ENCODE data around the gene ADAM12.

ADAM12 gene

GRCh38 chr10:126212738-126213137 lies 175.5 kb downstream of the ADAM12 start:
- Mint-ChIP-seq H3K36me3 (ENCODE audit: low read depth) (no peaks in the 10 kb centered on the region), H3K27ac (no peak overlapping the region), H3K4me3 (no peak overlapping the region), H3K4me1 (ENCODE audit: low read depth) (no peaks in the 10 kb centered on the region), H3K27me3 (ENCODE audit: low read depth) (no peaks in the 10 kb centered on the region), H3K9me3 (no peaks in the 10 kb centered on the region)
- DNase-seq (ENCODE audit: low spot score): no peak

DNA sequence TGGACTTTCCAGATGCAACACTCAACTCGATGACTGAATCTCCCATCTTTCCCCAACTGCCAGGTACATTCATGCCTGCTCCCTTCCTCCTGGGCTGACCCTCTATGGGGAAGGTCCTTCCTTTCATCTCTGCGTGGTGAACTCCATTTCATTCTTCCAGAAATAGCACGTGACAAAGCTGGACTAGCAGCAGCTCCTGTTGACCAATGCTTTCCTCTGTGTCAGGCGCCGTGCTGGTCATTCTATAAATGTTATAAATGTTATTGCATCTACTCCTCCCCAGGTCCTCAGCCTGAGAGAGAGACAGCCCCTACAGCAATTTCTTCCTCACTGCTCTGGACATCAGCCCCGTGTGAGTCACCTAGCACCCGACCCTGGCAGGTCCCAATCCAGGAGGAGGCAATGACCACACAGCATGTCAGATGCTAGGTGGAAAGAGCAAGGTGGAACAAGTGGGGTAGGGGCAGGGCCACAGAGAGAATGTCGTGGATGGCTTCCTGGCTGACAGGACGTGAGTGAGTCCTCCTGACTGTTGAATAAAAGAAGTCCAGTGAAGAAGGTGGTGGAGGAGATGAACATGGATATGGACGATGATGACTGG lies 178.1 kb downstream of the ADAM12 start:
- no peak for DNase-seq (ENCODE audit: low spot score)
- Mint-ChIP-seq H3K27me3 (ENCODE audit: low read depth) (no peaks in the 10 kb centered on the region), H3K27ac (no peak overlapping the region), H3K36me3 (ENCODE audit: low read depth) (no peaks in the 10 kb centered on the region), H3K4me3 (no peak overlapping the region), H3K9me3 (no peaks in the 10 kb centered on the region), H3K4me1 (ENCODE audit: low read depth) (no peaks in the 10 kb centered on the region)

GRCh38 chr10:126209451-126209850 lies 178.8 kb downstream of the ADAM12 start:
- H3K4me3 Mint-ChIP-seq: no peak overlapping the region
- no peak overlapping the region for H3K27ac Mint-ChIP-seq
- no peak for DNase-seq (ENCODE audit: low spot score)
- no peaks in the 10 kb centered on the region for H3K4me1 Mint-ChIP-seq (ENCODE audit: low read depth)
- H3K36me3 Mint-ChIP-seq (ENCODE audit: low read depth): no peaks in the 10 kb centered on the region
- H3K27me3 Mint-ChIP-seq (ENCODE audit: low read depth): no peaks in the 10 kb centered on the region
- no peaks in the 10 kb centered on the region for H3K9me3 Mint-ChIP-seq

GRCh38 chr10:126208726-126209302 lies 179.5 kb downstream of the ADAM12 start:
- Mint-ChIP-seq H3K27ac (no peak overlapping the region), H3K36me3 (ENCODE audit: low read depth) (no peaks in the 10 kb centered on the region), H3K4me3 (no peak overlapping the region), H3K9me3 (no peaks in the 10 kb centered on the region), H3K4me1 (ENCODE audit: low read depth) (no peaks in the 10 kb centered on the region), H3K27me3 (ENCODE audit: low read depth) (no peaks in the 10 kb centered on the region)
- DNase-seq (ENCODE audit: low spot score): no peak

DNA sequence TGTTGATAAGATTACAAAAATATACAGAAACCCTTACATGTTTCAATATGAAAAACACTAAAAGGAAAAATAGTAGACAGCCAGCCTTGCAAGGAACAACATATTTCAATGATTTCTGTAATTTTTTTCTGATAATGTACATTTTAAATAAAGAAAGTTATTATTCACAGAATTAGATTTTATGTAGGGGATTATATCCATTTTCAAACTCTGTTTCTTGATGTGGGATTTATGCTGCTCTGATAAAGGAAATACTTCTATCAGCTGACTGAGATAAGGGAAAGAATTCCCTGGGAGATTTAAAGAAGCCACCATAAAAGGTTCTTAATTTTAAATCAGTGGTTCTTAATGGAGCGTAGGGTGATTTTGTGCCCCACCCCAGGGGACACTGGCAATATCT lies 180.4 kb downstream of the ADAM12 start:
- Mint-ChIP-seq H3K4me1 (ENCODE audit: low read depth) (no peaks in the 10 kb centered on the region), H3K27me3 (ENCODE audit: low read depth) (no peaks in the 10 kb centered on the region), H3K27ac (no peak overlapping the region), H3K36me3 (ENCODE audit: low read depth) (no peaks in the 10 kb centered on the region), H3K9me3 (no peaks in the 10 kb centered on the region), H3K4me3 (no peak overlapping the region)
- DNase-seq (ENCODE audit: low spot score): no peak

DNA sequence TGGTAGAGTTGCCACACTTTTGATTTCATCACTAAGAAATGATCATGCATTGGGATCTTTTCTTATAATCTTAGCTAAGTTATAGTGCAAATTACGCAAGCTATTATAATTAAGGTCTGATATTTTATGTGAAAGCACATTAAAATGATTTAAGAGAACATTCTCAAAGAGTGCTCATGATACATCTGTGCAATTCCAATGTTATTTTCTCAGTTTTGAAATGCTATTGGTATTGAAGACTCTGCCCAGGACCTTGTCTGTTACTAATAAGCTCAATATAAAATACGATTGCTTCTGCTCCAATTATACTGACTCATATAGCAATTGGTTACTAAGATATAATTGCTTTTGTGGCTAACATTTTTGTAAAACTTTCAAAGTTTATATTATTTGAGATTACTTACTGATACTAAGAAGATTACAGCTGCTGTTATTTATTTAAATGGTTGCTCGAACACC lies 180.9 kb downstream of the ADAM12 start:
- H3K9me3 Mint-ChIP-seq: no peaks in the 10 kb centered on the region
- H3K4me1 Mint-ChIP-seq (ENCODE audit: low read depth): no peaks in the 10 kb centered on the region

GRCh38 chr10:126205486-126206205 lies 182.6 kb downstream of the ADAM12 start:
- Mint-ChIP-seq H3K4me1 (ENCODE audit: low read depth) (no peaks in the 10 kb centered on the region), H3K9me3 (no peaks in the 10 kb centered on the region), H3K27me3 (ENCODE audit: low read depth) (no peaks in the 10 kb centered on the region), H3K36me3 (ENCODE audit: low read depth) (no peaks in the 10 kb centered on the region), H3K4me3 (no peak overlapping the region), H3K27ac (no peak overlapping the region)
- DNase-seq (ENCODE audit: low spot score): no peak

More for the DNA sequence above, 180.9 kb downstream of the ADAM12 start:
- no peak for DNase-seq (ENCODE audit: low spot score)
- Mint-ChIP-seq H3K27me3 (ENCODE audit: low read depth) (no peaks in the 10 kb centered on the region), H3K36me3 (ENCODE audit: low read depth) (no peaks in the 10 kb centered on the region), H3K27ac (no peak overlapping the region), H3K4me3 (no peak overlapping the region)

GRCh38 chr10:126204320-126204719 lies 184.0 kb downstream of the ADAM12 start:
- H3K27me3 Mint-ChIP-seq (ENCODE audit: low read depth): no peaks in the 10 kb centered on the region
- H3K27ac Mint-ChIP-seq: no peak overlapping the region
- no peak overlapping the region for H3K4me3 Mint-ChIP-seq
- H3K9me3 Mint-ChIP-seq: no peaks in the 10 kb centered on the region
- H3K36me3 Mint-ChIP-seq (ENCODE audit: low read depth): no peaks in the 10 kb centered on the region
- DNase-seq (ENCODE audit: low spot score): no peak
- H3K4me1 Mint-ChIP-seq (ENCODE audit: low read depth): no peaks in the 10 kb centered on the region

DNA sequence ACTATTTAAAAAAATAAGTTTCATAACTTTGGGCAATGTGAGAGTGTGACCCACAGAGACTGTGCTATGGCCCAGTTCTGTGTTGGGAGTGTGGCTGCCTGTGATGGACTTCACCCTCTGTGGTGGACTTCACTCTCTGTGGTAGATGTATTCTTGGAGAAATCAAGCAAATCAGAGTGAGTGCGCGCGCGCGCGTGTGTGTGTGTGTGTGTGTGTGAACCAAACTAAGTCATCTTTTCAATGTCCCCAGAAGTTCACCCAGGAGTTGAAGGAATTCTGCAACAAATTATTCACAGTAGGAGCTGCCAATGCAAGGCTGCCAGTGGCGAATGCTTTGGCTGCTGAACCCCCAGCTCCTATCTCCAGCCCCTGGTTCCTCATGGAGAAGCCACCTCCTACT lies 184.5 kb downstream of the ADAM12 start:
- no peak for DNase-seq (ENCODE audit: low spot score)
- no peaks in the 10 kb centered on the region for H3K4me1 Mint-ChIP-seq (ENCODE audit: low read depth)
- H3K27me3 Mint-ChIP-seq (ENCODE audit: low read depth): no peaks in the 10 kb centered on the region
- no peak overlapping the region for H3K4me3 Mint-ChIP-seq
- no peaks in the 10 kb centered on the region for H3K9me3 Mint-ChIP-seq
- H3K27ac Mint-ChIP-seq: no peak overlapping the region
- no peaks in the 10 kb centered on the region for H3K36me3 Mint-ChIP-seq (ENCODE audit: low read depth)

GRCh38 chr10:126201603-126202002 lies 186.7 kb downstream of the ADAM12 start:
- no peaks in the 10 kb centered on the region for H3K9me3 Mint-ChIP-seq
- no peaks in the 10 kb centered on the region for H3K4me1 Mint-ChIP-seq (ENCODE audit: low read depth)
- H3K27ac Mint-ChIP-seq: no peak overlapping the region
- H3K36me3 Mint-ChIP-seq (ENCODE audit: low read depth): no peaks in the 10 kb centered on the region
- H3K27me3 Mint-ChIP-seq (ENCODE audit: low read depth): no peaks in the 10 kb centered on the region
- no peak overlapping the region for H3K4me3 Mint-ChIP-seq
- DNase-seq (ENCODE audit: low spot score): no peak

DNA sequence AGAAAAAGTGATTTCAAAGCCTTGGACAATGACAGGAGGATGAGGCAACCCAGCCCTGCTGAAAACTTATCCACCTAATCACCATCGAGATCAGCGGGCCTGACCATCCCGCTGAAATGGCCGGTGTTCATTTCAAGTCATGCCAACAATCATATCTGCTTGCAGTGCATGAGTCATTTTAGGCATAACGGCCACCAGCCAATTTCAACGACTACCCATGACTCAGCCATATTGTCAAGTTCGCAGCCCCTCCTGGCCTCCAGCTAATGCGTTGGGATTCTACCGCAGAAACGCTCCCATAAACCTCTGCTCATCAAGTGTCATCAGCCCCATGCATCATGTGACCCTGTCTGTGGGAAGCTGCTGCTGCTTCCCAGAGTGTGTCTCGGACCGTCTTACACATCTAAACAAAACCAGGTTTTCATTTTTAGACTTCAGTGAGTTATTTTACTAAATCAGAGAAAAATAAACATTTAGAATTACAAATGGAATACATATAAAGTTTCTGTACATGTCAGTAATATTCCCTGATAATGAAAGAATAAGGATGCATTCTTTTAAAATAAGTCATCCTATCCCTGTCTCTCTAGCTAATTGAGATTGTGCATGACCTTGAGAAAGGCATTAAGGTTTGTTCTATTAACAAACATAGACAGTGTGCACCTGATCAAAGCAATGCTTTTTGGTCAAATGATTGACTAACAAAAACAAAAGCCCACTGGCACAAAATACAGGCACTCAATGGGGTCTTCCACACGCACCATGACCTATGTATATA lies 188.9 kb downstream of the ADAM12 start:
- H3K36me3 Mint-ChIP-seq (ENCODE audit: low read depth): no peaks in the 10 kb centered on the region
- DNase-seq (ENCODE audit: low spot score): no peak
- H3K4me1 Mint-ChIP-seq (ENCODE audit: low read depth): no peaks in the 10 kb centered on the region
- H3K27me3 Mint-ChIP-seq (ENCODE audit: low read depth): no peaks in the 10 kb centered on the region
- H3K4me3 Mint-ChIP-seq: no peak overlapping the region
- H3K27ac Mint-ChIP-seq: no peak overlapping the region
- H3K9me3 Mint-ChIP-seq: no peaks in the 10 kb centered on the region

DNA sequence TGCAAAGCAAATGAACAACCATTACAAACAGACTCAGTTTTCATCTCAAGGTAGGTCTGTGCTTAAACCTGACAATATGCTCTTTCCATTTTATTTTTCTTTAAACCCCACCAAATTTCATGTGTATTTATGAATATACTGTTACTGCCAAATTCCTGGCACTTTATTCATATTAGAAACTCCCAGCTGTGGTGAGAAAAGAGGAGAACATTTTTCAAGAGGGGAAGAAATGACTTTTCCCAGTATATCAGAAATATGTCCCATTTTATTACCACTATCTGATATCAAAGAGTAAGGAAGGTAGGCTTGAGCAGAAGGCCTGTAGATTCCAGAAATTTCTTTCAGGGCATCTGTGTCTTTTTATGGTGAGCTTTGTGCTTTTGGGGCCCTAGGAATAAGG lies 189.6 kb downstream of the ADAM12 start:
- Mint-ChIP-seq H3K27ac (no peak overlapping the region), H3K4me1 (ENCODE audit: low read depth) (no peaks in the 10 kb centered on the region), H3K4me3 (no peak overlapping the region), H3K36me3 (ENCODE audit: low read depth) (no peaks in the 10 kb centered on the region), H3K27me3 (ENCODE audit: low read depth) (no peaks in the 10 kb centered on the region), H3K9me3 (no peaks in the 10 kb centered on the region)
- no peak for DNase-seq (ENCODE audit: low spot score)

GRCh38 chr10:126197036-126197543 lies 191.2 kb downstream of the ADAM12 start:
- H3K4me3 Mint-ChIP-seq: no peak overlapping the region
- no peaks in the 10 kb centered on the region for H3K27me3 Mint-ChIP-seq (ENCODE audit: low read depth)
- H3K4me1 Mint-ChIP-seq (ENCODE audit: low read depth): no peaks in the 10 kb centered on the region
- DNase-seq (ENCODE audit: low spot score): no peak
- no peaks in the 10 kb centered on the region for H3K9me3 Mint-ChIP-seq
- no peak overlapping the region for H3K27ac Mint-ChIP-seq
- H3K36me3 Mint-ChIP-seq (ENCODE audit: low read depth): no peaks in the 10 kb centered on the region

DNA sequence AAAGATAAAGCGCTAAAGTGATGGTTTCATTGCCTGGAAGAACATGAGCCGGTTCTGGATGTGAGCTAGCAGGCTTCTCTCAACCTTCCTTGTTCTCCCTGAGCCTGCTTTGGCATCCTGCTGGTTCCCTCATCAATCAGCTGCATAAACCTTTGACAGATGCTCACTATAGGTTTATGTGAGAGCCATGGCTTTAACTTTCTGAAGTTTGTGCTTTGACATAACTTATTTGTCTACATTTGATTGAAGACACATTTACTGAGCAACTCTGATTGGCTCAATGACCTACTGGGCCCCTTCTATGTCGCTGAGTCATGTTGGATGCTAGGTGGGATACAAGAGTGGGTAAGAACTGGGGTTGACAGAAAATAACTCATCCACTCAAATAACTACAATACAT lies 192.0 kb downstream of the ADAM12 start:
- Mint-ChIP-seq H3K27ac (no peak overlapping the region), H3K9me3 (no peaks in the 10 kb centered on the region), H3K4me3 (no peak overlapping the region), H3K27me3 (ENCODE audit: low read depth) (no peaks in the 10 kb centered on the region), H3K4me1 (ENCODE audit: low read depth) (no peaks in the 10 kb centered on the region), H3K36me3 (ENCODE audit: low read depth) (no peaks in the 10 kb centered on the region)
- no peak for DNase-seq (ENCODE audit: low spot score)
